Hepatocyte (in vitro differentiated cells): ENCODE measurements around the gene ZSCAN20. TPM values are rescaled to one million over a fixed set of nuclear protein-coding genes. Genes with fewer than 3 reads are reported as not detected.
A peak's percentile ranks its signal among the peaks of the same experiment; 100 is the strongest.

Experiments
- DNase-seq: peaks from one replicate; pipeline ENCODE4 v3.0.0-alpha.2; 2016; ENCODE audit warnings: low spot score
- H2AFZ ChIP-seq: fragments of 200-600 bp; sonication (generic); 2 replicates; pipeline ENCODE4 v1.6.0; 2016; ENCODE audit warnings: antibody characterized with exemption, mild to moderate bottlenecking
- H3K27ac ChIP-seq: fragments of 200-600 bp; sonication (generic); 2 replicates; pipeline ENCODE4 v1.5.1; 2016; ENCODE audit warnings: mild to moderate bottlenecking
- H3K27me3 ChIP-seq: fragments of 200-600 bp; sonication (generic); 2 replicates; pipeline ENCODE4 v1.6.1; 2016
- H3K36me3 ChIP-seq: fragments of 200-600 bp; sonication (generic); replicated peaks from 2 replicates; pipeline ENCODE4 v1.5.1; 2016; ENCODE audit warnings: low read depth; ENCODE audit not compliant: insufficient read depth
- H3K4me1 ChIP-seq: fragments of 200-600 bp; sonication (generic); 2 replicates; pipeline ENCODE4 v1.5.1; 2016; ENCODE audit warnings: mild to moderate bottlenecking, moderate library complexity; ENCODE audit not compliant: insufficient read depth
- H3K4me2 ChIP-seq: fragments of 200-600 bp; sonication (generic); 2 replicates; pipeline ENCODE4 v1.6.0; 2016
- H3K4me3 ChIP-seq: fragments of 200-600 bp; sonication (generic); 2 replicates; pipeline ENCODE4 v1.5.1; 2016; ENCODE audit warnings: mild to moderate bottlenecking
- H3K79me2 ChIP-seq: fragments of 200-600 bp; sonication (generic); 2 replicates; pipeline ENCODE4 v1.6.0; 2017; ENCODE audit warnings: mild to moderate bottlenecking
- H3K9me2 ChIP-seq: fragments of 200-600 bp; sonication (generic); replicated peaks from 2 replicates; pipeline ENCODE4 v1.6.0; 2017; ENCODE audit warnings: mild to moderate bottlenecking; ENCODE audit not compliant: insufficient read depth
- H3K9me3 ChIP-seq: fragments of 200-600 bp; sonication (generic); 2 replicates; pipeline ENCODE4 v1.5.1; 2016; ENCODE audit warnings: low read depth, mild to moderate bottlenecking
- H4K20me1 ChIP-seq: fragments of 200-600 bp; sonication (generic); 2 replicates; pipeline ENCODE4 v1.6.0; 2016; ENCODE audit warnings: mild to moderate bottlenecking; ENCODE audit not compliant: insufficient read depth, poor library complexity, severe bottlenecking
- CTCF ChIP-seq: fragments of 200-600 bp; sonication (generic); IDR thresholded peaks from 2 replicates; pipeline ENCODE4 v1.5.1; 2016; ENCODE audit warnings: antibody characterized with exemption, mild to moderate bottlenecking; ENCODE audit not compliant: poor library complexity
- EZH2 ChIP-seq: fragments of 200-600 bp; sonication (generic); IDR thresholded peaks from 2 replicates; pipeline ENCODE4 v1.6.1; 2016; ENCODE audit warnings: antibody characterized with exemption, mild to moderate bottlenecking, borderline replicate concordance
- EZH2phosphoT487 ChIP-seq: fragments of 200-600 bp; sonication (generic); IDR thresholded peaks from one replicate; pipeline ENCODE4 v1.6.1; 2018; ENCODE audit warnings: antibody characterized with exemption, mild to moderate bottlenecking, low read depth, moderate library complexity; ENCODE audit not compliant: unreplicated experiment, severe bottlenecking
- WGBS: methylation state at CpG from one replicate; pipeline ENCODE4 v1.1.6; 2016; ENCODE audit warnings: low lambda C conversion rate; ENCODE audit errors: missing lambda C conversion rate; 5-methylcytosine and 5-hydroxymethylcytosine counted together
- polyA plus RNA-seq: library from polyadenylated mRNA; unstranded; fragments of >200 nt; fragmentation: Nextera tagmentation; extraction: Ambion mirVana; gene quantifications from 2 replicates; pipeline ENCODE4 v1.2.1, GENCODE V29; 2016
- total RNA-seq: library from RNA; depleted of rRNA; stranded (reverse); fragments of >200 nt; gene quantifications from 2 replicates; pipeline ENCODE4 v1.2.3, GENCODE V29; 2014

ZSCAN20 gene
- total RNA-seq (6.6 and 6.8 TPM in 2 replicates), polyA plus RNA-seq (0.98 and 1.5 TPM in 2 replicates)

- H3K9me2 ChIP-seq, result no peaks in the 10 kb centered on the region
- H3K79me2 ChIP-seq, result peaks cover 15% of the 10 kb centered on the region
- peak; percentile 98 for DNase-seq
- H2AFZ ChIP-seq, result peak within 1 kb of the TSS; percentile 56
- H4K20me1 ChIP-seq, result no peaks in the 10 kb centered on the region
- H3K4me2 ChIP-seq, result peak within 1 kb of the TSS; percentile 87
- peak within 1 kb of the TSS; percentile 26 for H3K27ac ChIP-seq
- TF ChIP-seq EZH2phosphoT487 (no peak), EZH2 (no peak), CTCF (no peak)
- WGBS, result 3% methylated on average over 34 of the region's 38 CpGs
- no peaks in the 10 kb centered on the region for H3K9me3 ChIP-seq
- H3K36me3 ChIP-seq, result no peaks in the 10 kb centered on the region
- peaks cover 6% of the 10 kb centered on the region for H3K4me1 ChIP-seq
- H3K27me3 ChIP-seq, result no peaks in the 10 kb centered on the region
- H3K4me3 ChIP-seq, result peak within 1 kb of the TSS; percentile 31
Measured at GRCh38 chr1:33472269-33472980, at the start of gene ZSCAN20. TSS of gene ZSCAN20 (plus strand) at chr1:33472645. CDS start at chr1:33479289, 6,644 bp downstream.

GRCh38 chr1:33424205-33424604 is 48.2 kb upstream of the ZSCAN20 start:
- Histone ChIP-seq H2AFZ (no peak overlapping the region), H3K9me2 (no peaks in the 10 kb centered on the region), H3K4me3 (no peak overlapping the region), H3K36me3 (no peaks in the 10 kb centered on the region), H3K4me2 (no peak overlapping the region), H3K79me2 (no peaks in the 10 kb centered on the region), H3K27me3 (peaks cover 5% of the 10 kb centered on the region), H3K27ac (no peak overlapping the region), H4K20me1 (no peaks in the 10 kb centered on the region), H3K9me3 (no peaks in the 10 kb centered on the region), H3K4me1 (no peaks in the 10 kb centered on the region)
- TF ChIP-seq CTCF (no peak), EZH2phosphoT487 (no peak), EZH2 (no peak)
- no peak for DNase-seq
- whole genome bisulfite sequencing, result 40% methylated on average over 4 of the region's 4 CpGs

GRCh38 chr1:33424610-33425009 is 47.8 kb upstream of the ZSCAN20 start:
- no peaks in the 10 kb centered on the region for H4K20me1 ChIP-seq
- no peaks in the 10 kb centered on the region for H3K36me3 ChIP-seq
- H3K4me2 ChIP-seq, result no peak overlapping the region
- peaks cover 3% of the 10 kb centered on the region for H3K4me1 ChIP-seq
- H3K79me2 ChIP-seq, result no peaks in the 10 kb centered on the region
- WGBS, result 58% methylated on average over 2 of the region's 2 CpGs
- no peaks in the 10 kb centered on the region for H3K9me3 ChIP-seq
- H3K9me2 ChIP-seq, result no peaks in the 10 kb centered on the region
- no peak for DNase-seq
- no peak overlapping the region for H3K4me3 ChIP-seq
- no peak overlapping the region for H3K27ac ChIP-seq
- no peak for TF ChIP-seq EZH2phosphoT487
- TF ChIP-seq CTCF, result no peak
- TF ChIP-seq EZH2, result no peak
- no peak overlapping the region for H2AFZ ChIP-seq
- H3K27me3 ChIP-seq, result peaks cover 9% of the 10 kb centered on the region
